ENCODE results near the gene AQP12B. TPM values are rescaled to one million over a fixed set of nuclear protein-coding genes. Genes with fewer than 3 reads are reported as not detected.

The AQP12B gene
- polyA plus RNA-seq, 1 donor from 2014 or later = not detected

DNA sequence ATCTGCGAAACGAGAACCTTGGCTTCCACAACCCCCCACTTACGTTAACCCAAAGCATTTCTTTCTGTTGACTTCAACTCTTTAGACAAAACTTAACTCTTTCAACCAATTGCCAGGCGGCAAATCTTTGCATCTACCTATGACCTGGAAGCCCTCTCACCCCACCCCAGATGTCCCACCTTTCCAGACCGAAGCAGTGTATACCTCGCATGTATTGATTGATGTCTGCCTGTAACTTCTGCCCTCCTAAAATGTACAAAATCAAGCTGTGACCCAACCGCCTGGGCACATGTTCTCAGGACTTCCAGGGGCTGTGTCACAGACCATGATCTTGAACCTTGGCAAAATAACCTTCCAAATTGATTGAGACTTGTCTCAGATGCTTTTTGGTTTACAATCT is 12.3 kb downstream of the AQP12B start:
- Histone ChIP-seq H2AFZ (ENCODE audit: low read depth, low read length) (no peak overlapping the region), H3K27me3 (ENCODE audit: insufficient read depth, low read depth, low read length) (no peaks in the 10 kb centered on the region), H3K9me3 (ENCODE audit: low read length) (no peaks in the 10 kb centered on the region), H3K4me3 (ENCODE audit: low read length) (no peak overlapping the region), H3K4me2 (ENCODE audit: low read length) (no peak overlapping the region), H3K9ac (ENCODE audit: low read length) (no peak overlapping the region), H3K36me3 (ENCODE audit: insufficient read depth, low read length) (no peaks in the 10 kb centered on the region), H4K20me1 (ENCODE audit: insufficient read depth) (no peaks in the 10 kb centered on the region), H3K79me2 (replicated peaks; ENCODE audit: insufficient read depth, low read length) (no peaks in the 10 kb centered on the region), H3F3A (ENCODE audit: insufficient read depth, low read length, poor library complexity, severe bottlenecking) (no peaks in the 10 kb centered on the region), H3K27ac (ENCODE audit: low read length) (no peak overlapping the region), H3K9me2 (ENCODE audit: insufficient read depth, low read length) (no peaks in the 10 kb centered on the region)
- TF ChIP-seq, protein P1, sequence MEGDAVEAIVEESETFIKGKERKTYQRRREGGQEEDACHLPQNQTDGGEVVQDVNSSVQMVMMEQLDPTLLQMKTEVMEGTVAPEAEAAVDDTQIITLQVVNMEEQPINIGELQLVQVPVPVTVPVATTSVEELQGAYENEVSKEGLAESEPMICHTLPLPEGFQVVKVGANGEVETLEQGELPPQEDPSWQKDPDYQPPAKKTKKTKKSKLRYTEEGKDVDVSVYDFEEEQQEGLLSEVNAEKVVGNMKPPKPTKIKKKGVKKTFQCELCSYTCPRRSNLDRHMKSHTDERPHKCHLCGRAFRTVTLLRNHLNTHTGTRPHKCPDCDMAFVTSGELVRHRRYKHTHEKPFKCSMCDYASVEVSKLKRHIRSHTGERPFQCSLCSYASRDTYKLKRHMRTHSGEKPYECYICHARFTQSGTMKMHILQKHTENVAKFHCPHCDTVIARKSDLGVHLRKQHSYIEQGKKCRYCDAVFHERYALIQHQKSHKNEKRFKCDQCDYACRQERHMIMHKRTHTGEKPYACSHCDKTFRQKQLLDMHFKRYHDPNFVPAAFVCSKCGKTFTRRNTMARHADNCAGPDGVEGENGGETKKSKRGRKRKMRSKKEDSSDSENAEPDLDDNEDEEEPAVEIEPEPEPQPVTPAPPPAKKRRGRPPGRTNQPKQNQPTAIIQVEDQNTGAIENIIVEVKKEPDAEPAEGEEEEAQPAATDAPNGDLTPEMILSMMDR (IDR thresholded peaks at IDR 0.05; ENCODE audit: poor library complexity, severe bottlenecking) = no peak
- TF ChIP-seq MXI1 (conservative IDR thresholded peaks at IDR 0.05; ENCODE audit: poor library complexity, severe bottlenecking) (no peak), POLR2AphosphoS5 (IDR thresholded peaks at IDR 0.05) (no peak), TAF1 (IDR thresholded peaks at IDR 0.05; ENCODE audit: low read depth) (no peak), EP300 (conservative IDR thresholded peaks at IDR 0.05; ENCODE audit: poor library complexity, severe bottlenecking) (no peak), RAD21 (conservative IDR thresholded peaks at IDR 0.05) (no peak), EZH2 (IDR thresholded peaks at IDR 0.05; ENCODE audit: borderline replicate concordance, insufficient read depth, low read length, poor library complexity, severe bottlenecking) (no peak), SMC3 (conservative IDR thresholded peaks at IDR 0.05; ENCODE audit: poor library complexity) (no peak)
- TF ChIP-seq, protein P2, sequence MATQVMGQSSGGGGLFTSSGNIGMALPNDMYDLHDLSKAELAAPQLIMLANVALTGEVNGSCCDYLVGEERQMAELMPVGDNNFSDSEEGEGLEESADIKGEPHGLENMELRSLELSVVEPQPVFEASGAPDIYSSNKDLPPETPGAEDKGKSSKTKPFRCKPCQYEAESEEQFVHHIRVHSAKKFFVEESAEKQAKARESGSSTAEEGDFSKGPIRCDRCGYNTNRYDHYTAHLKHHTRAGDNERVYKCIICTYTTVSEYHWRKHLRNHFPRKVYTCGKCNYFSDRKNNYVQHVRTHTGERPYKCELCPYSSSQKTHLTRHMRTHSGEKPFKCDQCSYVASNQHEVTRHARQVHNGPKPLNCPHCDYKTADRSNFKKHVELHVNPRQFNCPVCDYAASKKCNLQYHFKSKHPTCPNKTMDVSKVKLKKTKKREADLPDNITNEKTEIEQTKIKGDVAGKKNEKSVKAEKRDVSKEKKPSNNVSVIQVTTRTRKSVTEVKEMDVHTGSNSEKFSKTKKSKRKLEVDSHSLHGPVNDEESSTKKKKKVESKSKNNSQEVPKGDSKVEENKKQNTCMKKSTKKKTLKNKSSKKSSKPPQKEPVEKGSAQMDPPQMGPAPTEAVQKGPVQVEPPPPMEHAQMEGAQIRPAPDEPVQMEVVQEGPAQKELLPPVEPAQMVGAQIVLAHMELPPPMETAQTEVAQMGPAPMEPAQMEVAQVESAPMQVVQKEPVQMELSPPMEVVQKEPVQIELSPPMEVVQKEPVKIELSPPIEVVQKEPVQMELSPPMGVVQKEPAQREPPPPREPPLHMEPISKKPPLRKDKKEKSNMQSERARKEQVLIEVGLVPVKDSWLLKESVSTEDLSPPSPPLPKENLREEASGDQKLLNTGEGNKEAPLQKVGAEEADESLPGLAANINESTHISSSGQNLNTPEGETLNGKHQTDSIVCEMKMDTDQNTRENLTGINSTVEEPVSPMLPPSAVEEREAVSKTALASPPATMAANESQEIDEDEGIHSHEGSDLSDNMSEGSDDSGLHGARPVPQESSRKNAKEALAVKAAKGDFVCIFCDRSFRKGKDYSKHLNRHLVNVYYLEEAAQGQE (IDR thresholded peaks at IDR 0.05; ENCODE audit: borderline replicate concordance) = no peak

DNA sequence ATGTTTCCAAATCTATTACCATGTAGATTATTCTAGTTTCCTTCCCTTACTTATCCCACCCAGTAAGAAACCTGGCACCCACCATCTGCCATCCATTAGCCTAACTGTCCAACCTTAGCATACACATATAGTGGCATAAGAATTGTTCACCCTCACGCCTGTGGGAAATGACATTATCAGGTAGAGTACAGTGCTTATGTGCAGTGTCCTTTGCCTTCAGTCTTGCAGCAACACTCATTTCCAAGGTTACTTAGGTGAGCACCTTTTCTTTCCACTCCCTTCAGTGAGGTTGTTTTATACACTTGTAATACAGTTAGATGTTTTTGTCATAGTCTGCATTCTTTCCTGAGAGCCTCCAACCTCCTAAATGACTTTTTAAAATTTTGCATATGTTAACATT is 18.1 kb downstream of the AQP12B start:
- no peak for TF ChIP-seq MXI1 (conservative IDR thresholded peaks at IDR 0.05; ENCODE audit: poor library complexity, severe bottlenecking)
- TF ChIP-seq, protein P1 (IDR thresholded peaks at IDR 0.05; ENCODE audit: poor library complexity, severe bottlenecking) = no peak
- TF ChIP-seq TAF1 (IDR thresholded peaks at IDR 0.05; ENCODE audit: low read depth) = no peak
- no peak for TF ChIP-seq SMC3 (conservative IDR thresholded peaks at IDR 0.05; ENCODE audit: poor library complexity)
- no peak for TF ChIP-seq POLR2AphosphoS5 (IDR thresholded peaks at IDR 0.05)
- TF ChIP-seq, protein P2 (IDR thresholded peaks at IDR 0.05; ENCODE audit: borderline replicate concordance) = no peak
- TF ChIP-seq EZH2 (IDR thresholded peaks at IDR 0.05; ENCODE audit: borderline replicate concordance, insufficient read depth, low read length, poor library complexity, severe bottlenecking) = no peak
- no peak for TF ChIP-seq EP300 (conservative IDR thresholded peaks at IDR 0.05; ENCODE audit: poor library complexity, severe bottlenecking)
- no peak for TF ChIP-seq RAD21 (conservative IDR thresholded peaks at IDR 0.05)
- Histone ChIP-seq H2AFZ (ENCODE audit: low read depth, low read length) (no peak overlapping the region), H3K4me3 (ENCODE audit: low read length) (no peak overlapping the region), H3K4me2 (ENCODE audit: low read length) (no peak overlapping the region), H3K79me2 (replicated peaks; ENCODE audit: insufficient read depth, low read length) (no peaks in the 10 kb centered on the region), H3K36me3 (ENCODE audit: insufficient read depth, low read length) (no peaks in the 10 kb centered on the region), H3K9me3 (ENCODE audit: low read length) (peaks cover 4% of the 10 kb centered on the region), H4K20me1 (ENCODE audit: insufficient read depth) (no peaks in the 10 kb centered on the region), H3K9me2 (ENCODE audit: insufficient read depth, low read length) (no peaks in the 10 kb centered on the region), H3K27me3 (ENCODE audit: insufficient read depth, low read depth, low read length) (no peaks in the 10 kb centered on the region), H3K9ac (ENCODE audit: low read length) (no peak overlapping the region), H3K27ac (ENCODE audit: low read length) (no peak overlapping the region), H3F3A (ENCODE audit: insufficient read depth, low read length, poor library complexity, severe bottlenecking) (no peaks in the 10 kb centered on the region)
